ENCODE data around the gene CST1. TPM values are rescaled to one million over a fixed set of nuclear protein-coding genes. Genes with fewer than 3 reads are reported as not detected.

CST1 gene
- total RNA-seq, 1 experiment from 2014 or later, result 1.7 TPM

- no peak overlapping the region for H3K27ac Mint-ChIP-seq
- Histone ChIP-seq H4K5ac (ENCODE audit: insufficient read length, low read depth, low read length) (no peak overlapping the region), H2BK5ac (ENCODE audit: insufficient read length, low read length) (no peak overlapping the region), H3K79me2 (ENCODE audit: insufficient read depth, low read length) (no peaks in the 10 kb centered on the region), H3K27ac (ENCODE audit: insufficient read length, low read depth, low read length) (no peak overlapping the region), H4K8ac (replicated peaks; ENCODE audit: insufficient read length, low read depth, low read length) (no peak overlapping the region), H2BK20ac (ENCODE audit: low read depth, low read length, poor library complexity, severe bottlenecking) (no peak overlapping the region), H2AK5ac (ENCODE audit: insufficient read length, low read length) (no peak overlapping the region), H3K23me2 (ENCODE audit: insufficient read length, low read depth, low read length, poor library complexity, severe bottlenecking) (no peaks in the 10 kb centered on the region), H3K27me3 (ENCODE audit: insufficient read depth, low read length) (no peaks in the 10 kb centered on the region), H3T11ph (ENCODE audit: low read length) (no peak overlapping the region), H3K9me3 (ENCODE audit: control insufficient read depth, low read depth, low read length) (no peaks in the 10 kb centered on the region), H2BK15ac (ENCODE audit: low read depth, low read length) (no peak overlapping the region), H2BK120ac (ENCODE audit: low read depth, low read length, poor library complexity, severe bottlenecking) (no peak overlapping the region), H3K4me1 (ENCODE audit: insufficient read depth, low read length) (no peaks in the 10 kb centered on the region), H3K14ac (ENCODE audit: insufficient read depth, low read length) (no peak overlapping the region), H2BK12ac (ENCODE audit: insufficient read length, low read depth, low read length) (no peak overlapping the region), H3K23ac (ENCODE audit: insufficient read length, low read depth, low read length) (no peak overlapping the region), H3K4me2 (ENCODE audit: insufficient read depth, insufficient read length, low read length) (no peak overlapping the region), H3K9ac (ENCODE audit: extremely low read depth, insufficient read length, low read length) (no peak overlapping the region), H4K91ac (ENCODE audit: insufficient read length, low read depth, low read length) (no peak overlapping the region), H3K4ac (ENCODE audit: low read depth, low read length) (no peak overlapping the region), H2AFZ (ENCODE audit: low read length) (no peak overlapping the region), H3K18ac (ENCODE audit: insufficient read length, low read depth, low read length) (no peak overlapping the region), H3K79me1 (ENCODE audit: insufficient read depth, low read depth, low read length, poor library complexity, severe bottlenecking) (no peaks in the 10 kb centered on the region), H4K20me1 (ENCODE audit: control insufficient read depth, insufficient read depth, insufficient read length) (no peaks in the 10 kb centered on the region), H3K56ac (ENCODE audit: insufficient read length, low read depth, low read length) (no peak overlapping the region)
- peaks cover 8 to 10% of the 10 kb centered on the region in 2 experiments for H3K4me1 Mint-ChIP-seq
- H3K4me3 Mint-ChIP-seq, result no peak overlapping the region
- no CpG with 5 or more reads among the region's 2 CpGs for WGBS (ENCODE audit: extremely low coverage, insufficient read length, low lambda C conversion rate)
- no peak for TF ChIP-seq CTCF (conservative IDR thresholded peaks at IDR 0.05)
- no peak for DNase-seq
- no peaks in the 10 kb centered on the region for H3K9me3 Mint-ChIP-seq
- peaks cover 65% of the 10 kb centered on the region for H3K27me3 Mint-ChIP-seq (ENCODE audit: low read depth)
- no peaks in the 10 kb centered on the region for H3K36me3 Mint-ChIP-seq (ENCODE audit: insufficient read depth in 1 of 3, low read depth in 3 of 3)
These were observed 5.5 kb downstream of the CST1 start for GRCh38 chr20:23745247-23745646.
